ENCODE measurements around the gene NR2F6. TPM values are rescaled to one million over a fixed set of nuclear protein-coding genes. Genes with fewer than 3 reads are reported as not detected.
"Not testable (repeated sequence)": the region's sequence is repeated elsewhere in the genome, so short reads cannot be mapped to it uniquely, and the experiment has no call there.

Gene NR2F6
- total and polyA plus RNA-seq, 2 of the 4 experiments (the other 2 are of a cell fraction): 8.4 to 20.5 TPM

- not testable (repeated sequence) for ATAC-seq (ENCODE audit: low read depth); H4K20me1 ChIP-seq (ENCODE audit: insufficient read depth, low read length)
Observed at GRCh38 chr19:17191736-17192135, 54.0 kb downstream of the NR2F6 start.

More at GRCh38 chr19:17191736-17192135, 54.0 kb downstream of the NR2F6 start:
- POLR2A ChIA-PET (ENCODE audit: unreplicated experiment); H3K27ac ChIP-seq (ENCODE audit: insufficient read depth, low read length); H4K8ac ChIP-seq (ENCODE audit: low read depth in 2 of 2, low read length in 2 of 2); H3K9me1 ChIP-seq (ENCODE audit: insufficient read depth, low read length); CTCF ChIA-PET; H3K18ac ChIP-seq (ENCODE audit: low read depth, low read length); H3K4me3 ChIP-seq (ENCODE audit: insufficient read depth, low read depth, low read length); H3K23ac ChIP-seq (ENCODE audit: low read depth, low read length); H2AFZ ChIP-seq (replicated peaks; ENCODE audit: low read length, poor library complexity); in situ Hi-C loops (cut with MboI; ENCODE audit: low sequenced_read_pairs); dilution Hi-C loops (cut with HindIII; ENCODE audit: low sequenced_read_pairs, unreplicated experiment); DNase-seq; H3K4me2 ChIP-seq (ENCODE audit: low read depth, low read length); H3K9me3 ChIP-seq (ENCODE audit: control insufficient read depth, insufficient read depth, low read length); H4K91ac ChIP-seq (ENCODE audit: insufficient read depth, low read depth, low read length); H2BK20ac ChIP-seq (ENCODE audit: low read depth, low read length); H2BK5ac ChIP-seq (ENCODE audit: low read depth, low read length, poor library complexity, severe bottlenecking); H3K4me1 ChIP-seq (ENCODE audit: control insufficient read depth, insufficient read depth, low read length); H2BK120ac ChIP-seq (ENCODE audit: low read depth, low read length); H4K5ac ChIP-seq (ENCODE audit: low read depth, low read length); H3K56ac ChIP-seq (ENCODE audit: extremely low read depth, insufficient read depth, low read length); H3K4ac ChIP-seq (ENCODE audit: low read depth, low read length); BruUV-seq (replicated peaks); H3K27me3 ChIP-seq (ENCODE audit: control insufficient read depth, insufficient read depth, low read length); H3K14ac ChIP-seq (replicated peaks; ENCODE audit: low read depth, low read length); H2BK15ac ChIP-seq (ENCODE audit: low read depth, low read length); H2AK9ac ChIP-seq (replicated peaks; ENCODE audit: low read depth, low read length, poor library complexity); H3K9ac ChIP-seq (ENCODE audit: low read depth, low read length); intact Hi-C loops (cut with micrococcal nuclease); H2AK5ac ChIP-seq (ENCODE audit: low read depth, low read length): not testable (repeated sequence)
- peaks cover 3 to 18% of the 10 kb centered on the region in 2 experiments; a peak in 3 of 4 replicates for H3K79me1 ChIP-seq (ENCODE audit: low read depth in 1 of 2, low read length in 2 of 2)
- peaks cover 77% of the 10 kb centered on the region for H3K36me3 ChIP-seq (ENCODE audit: control insufficient read depth, insufficient read depth, low read length)
- WGBS, 2 experiments (ENCODE audit: extremely low coverage in 2 of 2, insufficient read length in 1 of 2): no CpG with 5 or more reads among the region's 6 CpGs

All from IMR-90 (cell line).